GM12873 (cell line): ENCODE data around the gene PLK3.

Source experiments
- CTCF ChIP-seq: IDR thresholded peaks from 2 replicates; pipeline ENCODE4 v1.5.1; 2012; ENCODE audit warnings: low read depth, mild to moderate bottlenecking, moderate library complexity, low read length, control low read depth; ENCODE audit not compliant: insufficient read depth; ENCODE audit errors: missing control alignments

The PLK3 gene

GRCh38 chr1:44788120-44788860, 11.9 kb upstream of the PLK3 start, which contains the start of gene BEST4:
Gene BEST4, minus strand, starts transcription at chr1:44788170. Its CDS starts 465 bp downstream, at chr1:44787705.
- no peak for TF ChIP-seq CTCF

- no peak for TF ChIP-seq CTCF
These were observed 9.0 kb upstream of the PLK3 start for GRCh38 chr1:44790968-44791801.

GRCh38 chr1:44792736-44793502, 7.3 kb upstream of the PLK3 start:
- no peak for TF ChIP-seq CTCF

GRCh38 chr1:44798481-44799365, 1.5 kb upstream of the PLK3 start:
- no peak for TF ChIP-seq CTCF

- no peak for TF ChIP-seq CTCF
These were observed 1.5 kb downstream of the PLK3 start for GRCh38 chr1:44801491-44802305.
